Measurements from ENCODE around the gene MIDN.

DNA sequence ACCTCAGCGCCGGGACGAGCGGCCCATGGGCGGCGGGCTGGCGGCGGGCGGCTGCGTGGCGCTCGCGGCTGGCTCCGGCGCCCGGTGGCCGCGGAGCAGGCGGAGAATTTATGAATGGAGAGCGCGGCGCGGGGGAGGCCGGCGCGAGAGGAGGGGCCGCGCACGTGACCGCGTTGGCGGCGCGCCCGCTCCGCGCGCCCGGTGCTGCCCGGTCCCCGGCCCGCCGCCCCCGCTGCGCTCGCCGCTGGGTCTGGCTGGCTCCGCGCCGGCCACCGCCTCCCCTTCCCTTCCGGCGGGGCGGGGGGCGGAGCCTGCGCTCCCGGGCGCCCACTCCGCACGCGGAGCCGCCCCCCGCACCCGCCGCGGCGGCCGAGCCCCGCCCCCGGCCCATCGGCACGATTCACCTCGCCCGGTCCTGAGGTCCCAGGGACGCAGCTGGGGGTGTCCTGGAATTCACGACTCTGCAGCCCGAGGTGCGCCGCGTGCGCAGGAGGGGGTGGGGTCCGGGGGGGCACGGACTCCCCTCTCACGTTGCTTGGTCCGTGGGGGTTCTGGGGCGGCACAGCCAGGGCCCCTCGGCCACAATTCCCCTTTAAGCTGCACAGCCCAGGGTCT lies 10.5 kb upstream of the MIDN start, which contains the start of gene CBARP:
- TF ChIP-seq, protein P1, sequence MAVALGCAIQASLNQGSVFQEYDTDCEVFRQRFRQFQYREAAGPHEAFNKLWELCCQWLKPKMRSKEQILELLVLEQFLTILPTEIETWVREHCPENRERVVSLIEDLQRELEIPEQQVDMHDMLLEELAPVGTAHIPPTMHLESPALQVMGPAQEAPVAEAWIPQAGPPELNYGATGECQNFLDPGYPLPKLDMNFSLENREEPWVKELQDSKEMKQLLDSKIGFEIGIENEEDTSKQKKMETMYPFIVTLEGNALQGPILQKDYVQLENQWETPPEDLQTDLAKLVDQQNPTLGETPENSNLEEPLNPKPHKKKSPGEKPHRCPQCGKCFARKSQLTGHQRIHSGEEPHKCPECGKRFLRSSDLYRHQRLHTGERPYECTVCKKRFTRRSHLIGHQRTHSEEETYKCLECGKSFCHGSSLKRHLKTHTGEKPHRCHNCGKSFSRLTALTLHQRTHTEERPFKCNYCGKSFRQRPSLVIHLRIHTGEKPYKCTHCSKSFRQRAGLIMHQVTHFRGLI (tag by site-specific recombination; IDR thresholded peaks at IDR 0.05): no peak
- TF ChIP-seq, protein P2, sequence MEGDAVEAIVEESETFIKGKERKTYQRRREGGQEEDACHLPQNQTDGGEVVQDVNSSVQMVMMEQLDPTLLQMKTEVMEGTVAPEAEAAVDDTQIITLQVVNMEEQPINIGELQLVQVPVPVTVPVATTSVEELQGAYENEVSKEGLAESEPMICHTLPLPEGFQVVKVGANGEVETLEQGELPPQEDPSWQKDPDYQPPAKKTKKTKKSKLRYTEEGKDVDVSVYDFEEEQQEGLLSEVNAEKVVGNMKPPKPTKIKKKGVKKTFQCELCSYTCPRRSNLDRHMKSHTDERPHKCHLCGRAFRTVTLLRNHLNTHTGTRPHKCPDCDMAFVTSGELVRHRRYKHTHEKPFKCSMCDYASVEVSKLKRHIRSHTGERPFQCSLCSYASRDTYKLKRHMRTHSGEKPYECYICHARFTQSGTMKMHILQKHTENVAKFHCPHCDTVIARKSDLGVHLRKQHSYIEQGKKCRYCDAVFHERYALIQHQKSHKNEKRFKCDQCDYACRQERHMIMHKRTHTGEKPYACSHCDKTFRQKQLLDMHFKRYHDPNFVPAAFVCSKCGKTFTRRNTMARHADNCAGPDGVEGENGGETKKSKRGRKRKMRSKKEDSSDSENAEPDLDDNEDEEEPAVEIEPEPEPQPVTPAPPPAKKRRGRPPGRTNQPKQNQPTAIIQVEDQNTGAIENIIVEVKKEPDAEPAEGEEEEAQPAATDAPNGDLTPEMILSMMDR (tag by site-specific recombination; IDR thresholded peaks at IDR 0.05): no peak
- TF ChIP-seq ZNF140 (tag by site-specific recombination; IDR thresholded peaks at IDR 0.05) (no peak), ZNF211 (tag by site-specific recombination; IDR thresholded peaks at IDR 0.05; ENCODE audit: low read depth) (no peak), ZNF112 (tag by site-specific recombination; IDR thresholded peaks at IDR 0.05) (no peak), ZNF274 (IDR thresholded peaks at IDR 0.05; ENCODE audit: low read length) (no peak), ZNF274 (tag by site-specific recombination; IDR thresholded peaks at IDR 0.05; ENCODE audit: borderline replicate concordance) (no peak), ZNF311 (tag by site-specific recombination; IDR thresholded peaks at IDR 0.05; ENCODE audit: borderline replicate concordance) (no peak), ZNF221 (tag by site-specific recombination; IDR thresholded peaks at IDR 0.05; ENCODE audit: borderline replicate concordance) (no peak), ZNF76 (tag by site-specific recombination; IDR thresholded peaks at IDR 0.05; ENCODE audit: borderline replicate concordance, low read depth) (no peak)
- TF ChIP-seq, protein P3, sequence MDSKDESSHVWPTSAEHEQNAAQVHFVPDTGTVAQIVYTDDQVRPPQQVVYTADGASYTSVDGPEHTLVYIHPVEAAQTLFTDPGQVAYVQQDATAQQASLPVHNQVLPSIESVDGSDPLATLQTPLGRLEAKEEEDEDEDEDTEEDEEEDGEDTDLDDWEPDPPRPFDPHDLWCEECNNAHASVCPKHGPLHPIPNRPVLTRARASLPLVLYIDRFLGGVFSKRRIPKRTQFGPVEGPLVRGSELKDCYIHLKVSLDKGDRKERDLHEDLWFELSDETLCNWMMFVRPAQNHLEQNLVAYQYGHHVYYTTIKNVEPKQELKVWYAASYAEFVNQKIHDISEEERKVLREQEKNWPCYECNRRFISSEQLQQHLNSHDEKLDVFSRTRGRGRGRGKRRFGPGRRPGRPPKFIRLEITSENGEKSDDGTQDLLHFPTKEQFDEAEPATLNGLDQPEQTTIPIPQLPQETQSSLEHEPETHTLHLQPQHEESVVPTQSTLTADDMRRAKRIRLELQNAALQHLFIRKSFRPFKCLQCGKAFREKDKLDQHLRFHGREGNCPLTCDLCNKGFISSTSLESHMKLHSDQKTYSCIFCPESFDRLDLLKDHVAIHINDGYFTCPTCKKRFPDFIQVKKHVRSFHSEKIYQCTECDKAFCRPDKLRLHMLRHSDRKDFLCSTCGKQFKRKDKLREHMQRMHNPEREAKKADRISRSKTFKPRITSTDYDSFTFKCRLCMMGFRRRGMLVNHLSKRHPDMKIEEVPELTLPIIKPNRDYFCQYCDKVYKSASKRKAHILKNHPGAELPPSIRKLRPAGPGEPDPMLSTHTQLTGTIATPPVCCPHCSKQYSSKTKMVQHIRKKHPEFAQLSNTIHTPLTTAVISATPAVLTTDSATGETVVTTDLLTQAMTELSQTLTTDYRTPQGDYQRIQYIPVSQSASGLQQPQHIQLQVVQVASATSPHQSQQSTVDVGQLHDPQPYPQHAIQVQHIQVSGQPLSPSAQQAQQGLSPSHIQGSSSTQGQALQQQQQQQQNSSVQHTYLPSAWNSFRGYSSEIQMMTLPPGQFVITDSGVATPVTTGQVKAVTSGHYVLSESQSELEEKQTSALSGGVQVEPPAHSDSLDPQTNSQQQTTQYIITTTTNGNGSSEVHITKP (tag by site-specific recombination; IDR thresholded peaks at IDR 0.05): 0 out of 2 replicates have a peak, but pooled peaks have one; percentile 35
- TF ChIP-seq, protein P4, sequence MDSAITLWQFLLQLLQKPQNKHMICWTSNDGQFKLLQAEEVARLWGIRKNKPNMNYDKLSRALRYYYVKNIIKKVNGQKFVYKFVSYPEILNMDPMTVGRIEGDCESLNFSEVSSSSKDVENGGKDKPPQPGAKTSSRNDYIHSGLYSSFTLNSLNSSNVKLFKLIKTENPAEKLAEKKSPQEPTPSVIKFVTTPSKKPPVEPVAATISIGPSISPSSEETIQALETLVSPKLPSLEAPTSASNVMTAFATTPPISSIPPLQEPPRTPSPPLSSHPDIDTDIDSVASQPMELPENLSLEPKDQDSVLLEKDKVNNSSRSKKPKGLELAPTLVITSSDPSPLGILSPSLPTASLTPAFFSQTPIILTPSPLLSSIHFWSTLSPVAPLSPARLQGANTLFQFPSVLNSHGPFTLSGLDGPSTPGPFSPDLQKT (IDR thresholded peaks at IDR 0.05; ENCODE audit: borderline replicate concordance, low read depth, low read length): no peak
- TF ChIP-seq, protein P5, sequence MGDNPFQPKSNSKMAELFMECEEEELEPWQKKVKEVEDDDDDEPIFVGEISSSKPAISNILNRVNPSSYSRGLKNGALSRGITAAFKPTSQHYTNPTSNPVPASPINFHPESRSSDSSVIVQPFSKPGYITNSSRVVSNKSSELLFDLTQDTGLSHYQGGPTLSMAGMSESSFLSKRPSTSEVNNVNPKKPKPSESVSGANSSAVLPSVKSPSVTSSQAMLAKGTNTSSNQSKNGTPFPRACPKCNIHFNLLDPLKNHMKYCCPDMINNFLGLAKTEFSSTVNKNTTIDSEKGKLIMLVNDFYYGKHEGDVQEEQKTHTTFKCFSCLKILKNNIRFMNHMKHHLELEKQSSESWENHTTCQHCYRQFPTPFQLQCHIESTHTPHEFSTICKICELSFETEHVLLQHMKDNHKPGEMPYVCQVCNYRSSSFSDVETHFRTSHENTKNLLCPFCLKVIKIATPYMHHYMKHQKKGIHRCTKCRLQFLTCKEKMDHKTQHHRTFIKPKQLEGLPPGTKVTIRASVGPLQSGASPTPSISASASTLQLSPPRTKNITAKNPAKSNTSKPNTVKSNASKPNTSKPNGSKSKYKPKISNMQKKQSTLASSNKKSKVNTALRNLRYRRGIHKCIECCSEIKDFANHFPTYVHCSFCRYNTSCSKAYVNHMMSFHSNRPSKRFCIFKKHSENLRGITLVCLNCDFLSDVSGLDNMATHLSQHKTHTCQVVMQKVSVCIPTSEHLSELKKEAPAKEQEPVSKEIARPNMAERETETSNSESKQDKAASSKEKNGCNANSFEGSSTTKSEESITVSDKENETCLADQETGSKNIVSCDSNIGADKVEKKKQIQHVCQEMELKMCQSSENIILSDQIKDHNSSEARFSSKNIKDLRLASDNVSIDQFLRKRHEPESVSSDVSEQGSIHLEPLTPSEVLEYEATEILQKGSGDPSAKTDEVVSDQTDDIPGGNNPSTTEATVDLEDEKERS (tag by site-specific recombination; IDR thresholded peaks at IDR 0.05): no peak
